Peyer's patch (tissue), 4 donors: ENCODE results near the gene SLF1.

Experiments
- POLR2A ChIP-seq, 2 donors: fragments of 450-650 bp; IDR thresholded peaks; one replicate each; pipeline ENCODE4 v1.5.1; 2017; ENCODE audit warnings: antibody characterized with exemption in 2 of 2, mild to moderate bottlenecking in 2 of 2, moderate library complexity in 2 of 2
- TF ChIP-seq, protein P1 (sequence below), 6 experiments: fragments of 450-650 bp in 4 of 6; fragments of 200-600 bp in 2 of 6; sonication (generic) in 1 of 6; IDR thresholded peaks; one replicate each; pipeline ENCODE4 v1.5.1; 2017 to 2019; ENCODE audit warnings: antibody characterized with exemption in 6 of 6, mild to moderate bottlenecking in 3 of 6, moderate library complexity in 1 of 6

DNA sequence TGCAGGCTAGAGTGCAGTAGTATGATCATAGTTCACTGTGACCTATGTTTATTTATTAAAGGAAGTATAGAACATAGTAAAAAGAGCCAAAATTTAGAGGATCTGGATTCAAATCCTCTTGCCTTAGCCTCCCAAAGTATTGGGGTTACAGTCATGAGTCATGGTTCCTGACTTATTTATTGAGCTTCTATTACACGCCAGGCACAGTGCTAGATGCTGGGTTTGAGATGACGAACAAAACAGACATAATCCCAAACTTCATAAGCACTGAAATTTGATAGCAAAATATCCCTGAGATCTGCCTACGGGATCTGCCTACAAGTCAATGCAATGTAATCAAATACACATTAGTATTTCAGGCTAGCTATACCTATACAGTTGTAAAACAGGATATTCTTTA, 2.6 kb upstream of the SLF1 start:
- TF ChIP-seq, protein P1, sequence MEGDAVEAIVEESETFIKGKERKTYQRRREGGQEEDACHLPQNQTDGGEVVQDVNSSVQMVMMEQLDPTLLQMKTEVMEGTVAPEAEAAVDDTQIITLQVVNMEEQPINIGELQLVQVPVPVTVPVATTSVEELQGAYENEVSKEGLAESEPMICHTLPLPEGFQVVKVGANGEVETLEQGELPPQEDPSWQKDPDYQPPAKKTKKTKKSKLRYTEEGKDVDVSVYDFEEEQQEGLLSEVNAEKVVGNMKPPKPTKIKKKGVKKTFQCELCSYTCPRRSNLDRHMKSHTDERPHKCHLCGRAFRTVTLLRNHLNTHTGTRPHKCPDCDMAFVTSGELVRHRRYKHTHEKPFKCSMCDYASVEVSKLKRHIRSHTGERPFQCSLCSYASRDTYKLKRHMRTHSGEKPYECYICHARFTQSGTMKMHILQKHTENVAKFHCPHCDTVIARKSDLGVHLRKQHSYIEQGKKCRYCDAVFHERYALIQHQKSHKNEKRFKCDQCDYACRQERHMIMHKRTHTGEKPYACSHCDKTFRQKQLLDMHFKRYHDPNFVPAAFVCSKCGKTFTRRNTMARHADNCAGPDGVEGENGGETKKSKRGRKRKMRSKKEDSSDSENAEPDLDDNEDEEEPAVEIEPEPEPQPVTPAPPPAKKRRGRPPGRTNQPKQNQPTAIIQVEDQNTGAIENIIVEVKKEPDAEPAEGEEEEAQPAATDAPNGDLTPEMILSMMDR (IDR thresholded peaks at IDR 0.05), result no peak
- TF ChIP-seq POLR2A (IDR thresholded peaks at IDR 0.05), result no peak
